Activated CD4-positive, alpha-beta memory T cell treated with anti-CD3 and anti-CD28 coated beads, Interleukin-2, amount 10 ng/mL, durations not matched to agents 7 days and 5 days (primary cell): ENCODE data around the gene IQSEC1. TPM values are rescaled to one million over a fixed set of nuclear protein-coding genes. Genes with fewer than 3 reads are reported as not detected.

ENCODE experiments used
- CTCF ChIA-PET: fragments of 350-600 bp; sonication (Branson Sonifier 250); formaldehyde crosslinking; loops from one replicate; lab custom pipeline; 2021; ENCODE audit warnings: antibody characterized with exemption, inconsistent platforms; lab: Charles Lee
- POLR2A ChIA-PET: fragments of 350-600 bp; sonication (Branson Sonifier 250); formaldehyde crosslinking; loops from one replicate; lab custom pipeline; 2021; ENCODE audit warnings: antibody characterized with exemption; lab: Charles Lee
- DNase-seq: peaks from one replicate; pipeline ENCODE4 v3.0.0-alpha.2; 2020
- H3K27ac Mint-ChIP-seq: one replicate; pipeline ENCODE4 v1.8.0; 2021; ENCODE audit warnings: mild to moderate bottlenecking, mixed read lengths
- H3K27me3 Mint-ChIP-seq: one replicate; pipeline ENCODE4 v1.8.0; 2021; ENCODE audit warnings: mixed read lengths
- H3K36me3 Mint-ChIP-seq: one replicate; pipeline ENCODE4 v1.8.0; 2021; ENCODE audit warnings: low read depth, mixed read lengths
- H3K4me1 Mint-ChIP-seq: one replicate; pipeline ENCODE4 v1.8.0; 2021; ENCODE audit warnings: mixed read lengths
- H3K4me3 Mint-ChIP-seq: one replicate; pipeline ENCODE4 v1.8.0; 2021; ENCODE audit warnings: mild to moderate bottlenecking, mixed read lengths
- H3K9me3 Mint-ChIP-seq: one replicate; pipeline ENCODE4 v1.8.0; 2021; ENCODE audit warnings: mixed read lengths
- total RNA-seq, 2 experiments: library from RNA; stranded (reverse); gene quantifications; one replicate each; pipeline ENCODE4 v1.2.3, GENCODE V29; 2021

IQSEC1 gene
- total RNA-seq, 2 experiments from 2014 or later = 99.8 to 100 TPM

GRCh38 chr3:12963231-12963896, 109.9 kb downstream of the IQSEC1 start:
- ChIA-PET POLR2A (no interaction called here), CTCF (no interaction called here)
- peak; percentile 39 for DNase-seq
- Mint-ChIP-seq H3K9me3 (no peaks in the 10 kb centered on the region), H3K4me1 (peaks cover 74% of the 10 kb centered on the region), H3K27me3 (no peaks in the 10 kb centered on the region), H3K4me3 (peak overlapping the region; percentile 40), H3K36me3 (peaks cover 37% of the 10 kb centered on the region), H3K27ac (peak overlapping the region; percentile 68)

- ChIA-PET POLR2A (interaction anchor here (0.7 to 2.5 kb wide), 2 partner anchors 13 to 49 kb away, joined by 3 to 7 read pairs; no protein-coding TSS in a partner anchor), CTCF (interaction anchor here (1.1 to 2.7 kb wide), 2 partner anchors 12 to 20 kb away, joined by 3 to 7 read pairs; no protein-coding TSS in a partner anchor)
- Mint-ChIP-seq H3K27me3 (no peaks in the 10 kb centered on the region), H3K9me3 (no peaks in the 10 kb centered on the region), H3K27ac (peak overlapping the region; percentile 68), H3K4me3 (no peak overlapping the region), H3K4me1 (peaks cover 68% of the 10 kb centered on the region), H3K36me3 (peaks cover 39% of the 10 kb centered on the region)
- no peak for DNase-seq
Measured at GRCh38 chr3:12962292-12962691, 110.9 kb downstream of the IQSEC1 start.

GRCh38 chr3:12961697-12962036, 111.6 kb downstream of the IQSEC1 start:
- Mint-ChIP-seq H3K4me1 (peaks cover 64% of the 10 kb centered on the region), H3K27me3 (no peaks in the 10 kb centered on the region), H3K9me3 (no peaks in the 10 kb centered on the region), H3K27ac (no peak overlapping the region), H3K4me3 (no peak overlapping the region), H3K36me3 (peaks cover 42% of the 10 kb centered on the region)
- ChIA-PET POLR2A (interaction anchor here (2.5 kb wide), 1 partner anchor 12 kb away, joined by 7 read pairs; no protein-coding TSS in a partner anchor), CTCF (interaction anchor here (1.1 to 2.8 kb wide), 3 partner anchors 12 to 33 kb away, joined by 3 to 8 read pairs (median 7); no protein-coding TSS in a partner anchor)
- no peak for DNase-seq

GRCh38 chr3:12961007-12961696, 112.1 kb downstream of the IQSEC1 start:
- ChIA-PET POLR2A (interaction anchor here (2.5 kb wide), 1 partner anchor 12 kb away, joined by 7 read pairs; no protein-coding TSS in a partner anchor), CTCF (interaction anchor here (1.1 to 2.8 kb wide), 3 partner anchors 11 to 34 kb away, joined by 3 to 8 read pairs (median 7); no protein-coding TSS in a partner anchor)
- Mint-ChIP-seq H3K9me3 (no peaks in the 10 kb centered on the region), H3K27ac (no peak overlapping the region), H3K4me1 (peaks cover 61% of the 10 kb centered on the region), H3K36me3 (peaks cover 39% of the 10 kb centered on the region), H3K4me3 (no peak overlapping the region), H3K27me3 (no peaks in the 10 kb centered on the region)
- DNase-seq = no peak

- Mint-ChIP-seq H3K27ac (no peak overlapping the region), H3K27me3 (no peaks in the 10 kb centered on the region), H3K4me1 (peaks cover 60% of the 10 kb centered on the region), H3K36me3 (peaks cover 34% of the 10 kb centered on the region), H3K9me3 (no peaks in the 10 kb centered on the region), H3K4me3 (no peak overlapping the region)
- DNase-seq = no peak
- POLR2A ChIA-PET = interaction anchor here (2.5 kb wide), 1 partner anchor 11 kb away, joined by 7 read pairs; no protein-coding TSS in a partner anchor
- CTCF ChIA-PET = interaction anchor here (2.7 to 2.8 kb wide), 2 partner anchors 22 to 34 kb away, joined by 7 to 8 read pairs; no protein-coding TSS in a partner anchor
Measured at GRCh38 chr3:12960497-12960896, 112.7 kb downstream of the IQSEC1 start.

GRCh38 chr3:12959838-12960378, 113.3 kb downstream of the IQSEC1 start:
- H3K27ac Mint-ChIP-seq = no peak overlapping the region
- no peaks in the 10 kb centered on the region for H3K9me3 Mint-ChIP-seq
- ChIA-PET CTCF (interaction anchor here (2.7 to 2.8 kb wide), 2 partner anchors 23 to 35 kb away, joined by 7 to 8 read pairs; no protein-coding TSS in a partner anchor), POLR2A (no interaction called here)
- no peaks in the 10 kb centered on the region for H3K27me3 Mint-ChIP-seq
- DNase-seq = no peak
- peaks cover 56% of the 10 kb centered on the region for H3K4me1 Mint-ChIP-seq
- H3K4me3 Mint-ChIP-seq = no peak overlapping the region
- peaks cover 32% of the 10 kb centered on the region for H3K36me3 Mint-ChIP-seq

GRCh38 chr3:12959410-12959809, 113.8 kb downstream of the IQSEC1 start:
- H3K4me1 Mint-ChIP-seq = peaks cover 54% of the 10 kb centered on the region
- H3K4me3 Mint-ChIP-seq = no peak overlapping the region
- CTCF ChIA-PET = interaction anchor here (2.8 kb wide), 1 partner anchor 35 kb away, joined by 8 read pairs; no protein-coding TSS in a partner anchor
- H3K27me3 Mint-ChIP-seq = no peaks in the 10 kb centered on the region
- H3K36me3 Mint-ChIP-seq = peaks cover 32% of the 10 kb centered on the region
- H3K9me3 Mint-ChIP-seq = no peaks in the 10 kb centered on the region
- DNase-seq = no peak
- H3K27ac Mint-ChIP-seq = no peak overlapping the region
- POLR2A ChIA-PET = no interaction called here

GRCh38 chr3:12957824-12958792, 115.1 kb downstream of the IQSEC1 start:
- Mint-ChIP-seq H3K4me1 (peaks cover 42% of the 10 kb centered on the region), H3K4me3 (no peak overlapping the region), H3K27ac (no peak overlapping the region), H3K36me3 (peaks cover 28% of the 10 kb centered on the region), H3K9me3 (no peaks in the 10 kb centered on the region), H3K27me3 (no peaks in the 10 kb centered on the region)
- DNase-seq = no peak
- POLR2A ChIA-PET = no interaction called here
- CTCF ChIA-PET = no interaction called here

GRCh38 chr3:12957339-12957738, 115.9 kb downstream of the IQSEC1 start:
- DNase-seq = no peak
- H3K27ac Mint-ChIP-seq = no peak overlapping the region
- CTCF ChIA-PET = no interaction called here
- POLR2A ChIA-PET = no interaction called here
- H3K4me1 Mint-ChIP-seq = peaks cover 37% of the 10 kb centered on the region
- no peak overlapping the region for H3K4me3 Mint-ChIP-seq
- peaks cover 23% of the 10 kb centered on the region for H3K36me3 Mint-ChIP-seq
- H3K9me3 Mint-ChIP-seq = no peaks in the 10 kb centered on the region
- no peaks in the 10 kb centered on the region for H3K27me3 Mint-ChIP-seq

GRCh38 chr3:12956316-12956660, 116.9 kb downstream of the IQSEC1 start:
- Mint-ChIP-seq H3K27me3 (no peaks in the 10 kb centered on the region), H3K4me1 (peaks cover 31% of the 10 kb centered on the region), H3K4me3 (no peak overlapping the region), H3K36me3 (peaks cover 14% of the 10 kb centered on the region), H3K9me3 (no peaks in the 10 kb centered on the region), H3K27ac (no peak overlapping the region)
- CTCF ChIA-PET = no interaction called here
- DNase-seq = no peak
- POLR2A ChIA-PET = no interaction called here

GRCh38 chr3:12955651-12956315, 117.4 kb downstream of the IQSEC1 start:
- ChIA-PET CTCF (no interaction called here), POLR2A (no interaction called here)
- H3K36me3 Mint-ChIP-seq = peaks cover 11% of the 10 kb centered on the region
- DNase-seq = no peak
- H3K4me1 Mint-ChIP-seq = peaks cover 28% of the 10 kb centered on the region
- no peaks in the 10 kb centered on the region for H3K9me3 Mint-ChIP-seq
- H3K27ac Mint-ChIP-seq = no peak overlapping the region
- H3K4me3 Mint-ChIP-seq = no peak overlapping the region
- no peaks in the 10 kb centered on the region for H3K27me3 Mint-ChIP-seq
